OCI-LY3 (cell line): ENCODE measurements around the gene SPEF2.

ENCODE experiments used
- EZH2phosphoT487 ChIP-seq: fragments of 200-600 bp; shearing (Covaris generic); IDR thresholded peaks from 2 replicates; pipeline ENCODE4 v1.6.1; 2018; ENCODE audit warnings: antibody characterized with exemption, mixed run types, low read depth
- TF ChIP-seq, protein P1 (sequence below): fragments of 200-600, 300-600 bp; sonication (generic); IDR thresholded peaks from 2 replicates; pipeline ENCODE4 v1.5.1; 2014; ENCODE audit warnings: antibody characterized with exemption, low read length, low read depth

- TF ChIP-seq, protein P1, sequence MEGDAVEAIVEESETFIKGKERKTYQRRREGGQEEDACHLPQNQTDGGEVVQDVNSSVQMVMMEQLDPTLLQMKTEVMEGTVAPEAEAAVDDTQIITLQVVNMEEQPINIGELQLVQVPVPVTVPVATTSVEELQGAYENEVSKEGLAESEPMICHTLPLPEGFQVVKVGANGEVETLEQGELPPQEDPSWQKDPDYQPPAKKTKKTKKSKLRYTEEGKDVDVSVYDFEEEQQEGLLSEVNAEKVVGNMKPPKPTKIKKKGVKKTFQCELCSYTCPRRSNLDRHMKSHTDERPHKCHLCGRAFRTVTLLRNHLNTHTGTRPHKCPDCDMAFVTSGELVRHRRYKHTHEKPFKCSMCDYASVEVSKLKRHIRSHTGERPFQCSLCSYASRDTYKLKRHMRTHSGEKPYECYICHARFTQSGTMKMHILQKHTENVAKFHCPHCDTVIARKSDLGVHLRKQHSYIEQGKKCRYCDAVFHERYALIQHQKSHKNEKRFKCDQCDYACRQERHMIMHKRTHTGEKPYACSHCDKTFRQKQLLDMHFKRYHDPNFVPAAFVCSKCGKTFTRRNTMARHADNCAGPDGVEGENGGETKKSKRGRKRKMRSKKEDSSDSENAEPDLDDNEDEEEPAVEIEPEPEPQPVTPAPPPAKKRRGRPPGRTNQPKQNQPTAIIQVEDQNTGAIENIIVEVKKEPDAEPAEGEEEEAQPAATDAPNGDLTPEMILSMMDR: no peak
- TF ChIP-seq EZH2phosphoT487: no peak
Observed at GRCh38 chr5:35819026-35819425, 201.4 kb downstream of the SPEF2 start.
